Measurements from ENCODE around the gene PCGF1. TPM values are rescaled to one million over a fixed set of nuclear protein-coding genes. Genes with fewer than 3 reads are reported as not detected.

Gene PCGF1
- total RNA-seq, 1 donor from 2014 or later, result 17.9 TPM

DNA sequence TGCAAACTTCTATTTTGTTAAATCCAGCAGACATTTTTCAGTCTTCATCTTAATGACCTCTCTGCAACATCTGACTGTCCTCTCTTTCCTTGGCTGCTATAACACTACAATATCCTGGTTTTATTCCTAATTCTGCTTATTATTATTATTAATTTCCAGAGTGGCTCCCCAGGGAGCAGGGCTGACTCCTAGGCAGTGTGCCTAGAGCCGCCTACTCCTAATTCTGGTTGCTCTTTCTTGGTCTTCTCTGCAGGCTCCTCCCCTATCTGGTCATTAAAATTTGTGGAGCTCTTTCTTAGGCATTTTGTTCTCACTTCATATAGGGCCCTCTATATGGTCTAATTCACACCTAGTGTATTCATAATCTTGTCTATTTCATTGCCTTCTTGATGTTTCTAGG lies 35.5 kb upstream of the PCGF1 start:
- TF ChIP-seq EZH2 (IDR thresholded peaks at IDR 0.05; ENCODE audit: insufficient read depth, low read length), result no peak
- TF ChIP-seq, protein P1, sequence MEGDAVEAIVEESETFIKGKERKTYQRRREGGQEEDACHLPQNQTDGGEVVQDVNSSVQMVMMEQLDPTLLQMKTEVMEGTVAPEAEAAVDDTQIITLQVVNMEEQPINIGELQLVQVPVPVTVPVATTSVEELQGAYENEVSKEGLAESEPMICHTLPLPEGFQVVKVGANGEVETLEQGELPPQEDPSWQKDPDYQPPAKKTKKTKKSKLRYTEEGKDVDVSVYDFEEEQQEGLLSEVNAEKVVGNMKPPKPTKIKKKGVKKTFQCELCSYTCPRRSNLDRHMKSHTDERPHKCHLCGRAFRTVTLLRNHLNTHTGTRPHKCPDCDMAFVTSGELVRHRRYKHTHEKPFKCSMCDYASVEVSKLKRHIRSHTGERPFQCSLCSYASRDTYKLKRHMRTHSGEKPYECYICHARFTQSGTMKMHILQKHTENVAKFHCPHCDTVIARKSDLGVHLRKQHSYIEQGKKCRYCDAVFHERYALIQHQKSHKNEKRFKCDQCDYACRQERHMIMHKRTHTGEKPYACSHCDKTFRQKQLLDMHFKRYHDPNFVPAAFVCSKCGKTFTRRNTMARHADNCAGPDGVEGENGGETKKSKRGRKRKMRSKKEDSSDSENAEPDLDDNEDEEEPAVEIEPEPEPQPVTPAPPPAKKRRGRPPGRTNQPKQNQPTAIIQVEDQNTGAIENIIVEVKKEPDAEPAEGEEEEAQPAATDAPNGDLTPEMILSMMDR (IDR thresholded peaks at IDR 0.05; ENCODE audit: insufficient read depth, low read depth, low read length), result no peak
- no peak for DNase-seq (ENCODE audit: low read depth)
- no peak for FAIRE-seq
- H2AFZ ChIP-seq (ENCODE audit: low read depth, low read length), result no peak overlapping the region
- H3K9me3 Mint-ChIP-seq (ENCODE audit: unreplicated experiment), result no peaks in the 10 kb centered on the region
- no peaks in the 10 kb centered on the region for H3K27me3 ChIP-seq (ENCODE audit: insufficient read depth, low read length)
- H3K27me3 Mint-ChIP-seq (ENCODE audit: low read depth, unreplicated experiment), result peaks cover 3% of the 10 kb centered on the region
- no peak overlapping the region for H3K4me3 Mint-ChIP-seq (ENCODE audit: unreplicated experiment)
- H4K20me1 ChIP-seq (ENCODE audit: insufficient read depth, low read length), result no peaks in the 10 kb centered on the region
- no peaks in the 10 kb centered on the region for H3K4me1 ChIP-seq (ENCODE audit: insufficient read depth, low read length)
- no peaks in the 10 kb centered on the region for H3K79me2 ChIP-seq (ENCODE audit: insufficient read depth, low read length)
- H3K9me3 ChIP-seq (ENCODE audit: insufficient read depth, low read depth, low read length), result no peaks in the 10 kb centered on the region
- no peak overlapping the region for H3K9ac ChIP-seq (ENCODE audit: low read length)
- H3K4me1 Mint-ChIP-seq (ENCODE audit: low read depth, unreplicated experiment), result no peaks in the 10 kb centered on the region
- no peak overlapping the region for H3K4me3 ChIP-seq (ENCODE audit: insufficient read depth, low read depth, low read length)
- H3K36me3 ChIP-seq (ENCODE audit: insufficient read depth, low read length), result no peaks in the 10 kb centered on the region
- no peak overlapping the region for H3K4me2 ChIP-seq (ENCODE audit: low read length)
- H3K27ac Mint-ChIP-seq (ENCODE audit: unreplicated experiment), result no peak overlapping the region
- peaks cover 2% of the 10 kb centered on the region for H3K36me3 Mint-ChIP-seq (ENCODE audit: low read depth, unreplicated experiment)
- no peak overlapping the region for H3K27ac ChIP-seq (ENCODE audit: low read depth, low read length)

DNA sequence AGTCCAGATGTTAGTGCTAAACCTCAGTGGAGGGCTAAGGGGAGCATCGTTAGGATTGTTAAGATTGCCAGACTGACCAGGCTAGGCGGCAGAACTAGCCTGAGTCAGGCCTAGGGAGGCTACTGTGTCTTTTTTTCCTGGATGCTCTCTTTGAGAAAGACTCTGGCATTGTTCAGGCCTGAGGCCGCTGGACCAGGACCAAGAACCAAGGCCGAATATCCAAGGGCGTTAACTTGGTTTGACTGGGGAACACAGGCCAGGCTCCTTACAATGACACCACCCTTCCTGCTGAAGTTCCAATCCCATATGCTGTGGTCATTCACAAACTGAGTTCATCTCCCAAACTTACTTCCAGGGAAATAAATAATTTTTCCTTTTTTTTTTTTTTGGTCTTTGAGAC lies 32.8 kb upstream of the PCGF1 start:
- TF ChIP-seq EZH2 (IDR thresholded peaks at IDR 0.05; ENCODE audit: insufficient read depth, low read length), result no peak
- TF ChIP-seq, protein P1 (IDR thresholded peaks at IDR 0.05; ENCODE audit: insufficient read depth, low read depth, low read length), result no peak
- H3K9me3 Mint-ChIP-seq (ENCODE audit: unreplicated experiment), result no peaks in the 10 kb centered on the region
- H3K4me1 ChIP-seq (ENCODE audit: insufficient read depth, low read length), result no peaks in the 10 kb centered on the region
- H3K4me1 Mint-ChIP-seq (ENCODE audit: low read depth, unreplicated experiment), result peaks cover 3% of the 10 kb centered on the region
- no peaks in the 10 kb centered on the region for H3K9me3 ChIP-seq (ENCODE audit: insufficient read depth, low read depth, low read length)
- FAIRE-seq (no peak), DNase-seq (ENCODE audit: low read depth) (no peak)
- H3K27me3 Mint-ChIP-seq (ENCODE audit: low read depth, unreplicated experiment), result peaks cover 3% of the 10 kb centered on the region
- H3K79me2 ChIP-seq (ENCODE audit: insufficient read depth, low read length), result no peaks in the 10 kb centered on the region
- H3K27me3 ChIP-seq (ENCODE audit: insufficient read depth, low read length), result no peaks in the 10 kb centered on the region
- H3K27ac Mint-ChIP-seq (ENCODE audit: unreplicated experiment), result no peak overlapping the region
- H3K27ac ChIP-seq (ENCODE audit: low read depth, low read length), result no peak overlapping the region
- no peak overlapping the region for H3K4me2 ChIP-seq (ENCODE audit: low read length)
- no peaks in the 10 kb centered on the region for H4K20me1 ChIP-seq (ENCODE audit: insufficient read depth, low read length)
- no peak overlapping the region for H3K9ac ChIP-seq (ENCODE audit: low read length)
- no peak overlapping the region for H3K4me3 Mint-ChIP-seq (ENCODE audit: unreplicated experiment)
- no peak overlapping the region for H2AFZ ChIP-seq (ENCODE audit: low read depth, low read length)
- no peaks in the 10 kb centered on the region for H3K36me3 Mint-ChIP-seq (ENCODE audit: low read depth, unreplicated experiment)
- no peaks in the 10 kb centered on the region for H3K36me3 ChIP-seq (ENCODE audit: insufficient read depth, low read length)
- H3K4me3 ChIP-seq (ENCODE audit: insufficient read depth, low read depth, low read length), result no peak overlapping the region

DNA sequence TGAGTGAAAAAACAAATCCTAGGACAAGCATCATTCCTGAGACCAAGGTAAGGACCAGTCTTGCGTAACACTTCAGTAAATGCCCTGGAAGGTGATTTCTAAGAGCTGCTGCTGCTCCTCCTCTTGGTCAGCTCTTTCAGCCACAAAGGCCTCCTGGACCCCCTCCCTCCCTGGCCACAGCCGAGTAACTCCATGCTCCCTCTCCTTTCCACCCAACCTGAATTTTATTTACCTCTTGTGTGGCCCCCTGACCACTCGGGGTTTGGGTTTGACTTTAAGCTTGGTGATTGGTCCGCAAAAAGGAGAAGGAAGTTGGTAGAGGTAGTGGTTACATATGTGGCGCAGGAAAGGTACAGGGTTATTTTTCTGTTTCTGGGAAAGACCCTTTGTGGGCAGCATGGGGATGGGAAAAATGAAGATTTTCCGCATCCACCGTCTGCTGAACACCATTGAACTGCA lies 31.4 kb upstream of the PCGF1 start:
- no peak for FAIRE-seq
- no peak overlapping the region for H3K4me3 Mint-ChIP-seq (ENCODE audit: unreplicated experiment)
- Histone ChIP-seq H3K27me3 (ENCODE audit: insufficient read depth, low read length) (no peaks in the 10 kb centered on the region), H3K27ac (ENCODE audit: low read depth, low read length) (no peak overlapping the region), H3K4me3 (ENCODE audit: insufficient read depth, low read depth, low read length) (no peak overlapping the region), H4K20me1 (ENCODE audit: insufficient read depth, low read length) (no peaks in the 10 kb centered on the region), H3K79me2 (ENCODE audit: insufficient read depth, low read length) (no peaks in the 10 kb centered on the region), H2AFZ (ENCODE audit: low read depth, low read length) (no peak overlapping the region), H3K4me1 (ENCODE audit: insufficient read depth, low read length) (no peaks in the 10 kb centered on the region), H3K4me2 (ENCODE audit: low read length) (no peak overlapping the region), H3K9ac (ENCODE audit: low read length) (no peak overlapping the region), H3K9me3 (ENCODE audit: insufficient read depth, low read depth, low read length) (no peaks in the 10 kb centered on the region), H3K36me3 (ENCODE audit: insufficient read depth, low read length) (peaks cover under 1% of the 10 kb centered on the region)
- peaks cover 3% of the 10 kb centered on the region for H3K27me3 Mint-ChIP-seq (ENCODE audit: low read depth, unreplicated experiment)
- DNase-seq (ENCODE audit: low read depth), result no peak
- H3K27ac Mint-ChIP-seq (ENCODE audit: unreplicated experiment), result no peak overlapping the region
- H3K4me1 Mint-ChIP-seq (ENCODE audit: low read depth, unreplicated experiment), result peaks cover 3% of the 10 kb centered on the region
- H3K36me3 Mint-ChIP-seq (ENCODE audit: low read depth, unreplicated experiment), result peaks cover 2% of the 10 kb centered on the region
- no peaks in the 10 kb centered on the region for H3K9me3 Mint-ChIP-seq (ENCODE audit: unreplicated experiment)
- TF ChIP-seq, protein P1 (IDR thresholded peaks at IDR 0.05; ENCODE audit: insufficient read depth, low read depth, low read length), result no peak
- no peak for TF ChIP-seq EZH2 (IDR thresholded peaks at IDR 0.05; ENCODE audit: insufficient read depth, low read length)
